Stimulated activated CD4-positive, alpha-beta T cell treated with anti-CD3 and anti-CD28 coated beads, Interleukin-12 subunit alpha, Interleukin-12 subunit beta, amount 100 ng/mL, for 24 hours (primary cell): ENCODE data around the gene FAR1.
"Not testable (repeated sequence)": the region's sequence is repeated elsewhere in the genome, so short reads cannot be mapped to it uniquely, and the experiment has no call there.

Experiments
- DNase-seq, 2 experiments: peaks; one replicate each; pipeline ENCODE4 v3.0.0-alpha.2; 2020; ENCODE audit warnings: low read depth in 2 of 2

FAR1 gene, protein sequence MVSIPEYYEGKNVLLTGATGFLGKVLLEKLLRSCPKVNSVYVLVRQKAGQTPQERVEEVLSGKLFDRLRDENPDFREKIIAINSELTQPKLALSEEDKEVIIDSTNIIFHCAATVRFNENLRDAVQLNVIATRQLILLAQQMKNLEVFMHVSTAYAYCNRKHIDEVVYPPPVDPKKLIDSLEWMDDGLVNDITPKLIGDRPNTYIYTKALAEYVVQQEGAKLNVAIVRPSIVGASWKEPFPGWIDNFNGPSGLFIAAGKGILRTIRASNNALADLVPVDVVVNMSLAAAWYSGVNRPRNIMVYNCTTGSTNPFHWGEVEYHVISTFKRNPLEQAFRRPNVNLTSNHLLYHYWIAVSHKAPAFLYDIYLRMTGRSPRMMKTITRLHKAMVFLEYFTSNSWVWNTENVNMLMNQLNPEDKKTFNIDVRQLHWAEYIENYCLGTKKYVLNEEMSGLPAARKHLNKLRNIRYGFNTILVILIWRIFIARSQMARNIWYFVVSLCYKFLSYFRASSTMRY

DNA sequence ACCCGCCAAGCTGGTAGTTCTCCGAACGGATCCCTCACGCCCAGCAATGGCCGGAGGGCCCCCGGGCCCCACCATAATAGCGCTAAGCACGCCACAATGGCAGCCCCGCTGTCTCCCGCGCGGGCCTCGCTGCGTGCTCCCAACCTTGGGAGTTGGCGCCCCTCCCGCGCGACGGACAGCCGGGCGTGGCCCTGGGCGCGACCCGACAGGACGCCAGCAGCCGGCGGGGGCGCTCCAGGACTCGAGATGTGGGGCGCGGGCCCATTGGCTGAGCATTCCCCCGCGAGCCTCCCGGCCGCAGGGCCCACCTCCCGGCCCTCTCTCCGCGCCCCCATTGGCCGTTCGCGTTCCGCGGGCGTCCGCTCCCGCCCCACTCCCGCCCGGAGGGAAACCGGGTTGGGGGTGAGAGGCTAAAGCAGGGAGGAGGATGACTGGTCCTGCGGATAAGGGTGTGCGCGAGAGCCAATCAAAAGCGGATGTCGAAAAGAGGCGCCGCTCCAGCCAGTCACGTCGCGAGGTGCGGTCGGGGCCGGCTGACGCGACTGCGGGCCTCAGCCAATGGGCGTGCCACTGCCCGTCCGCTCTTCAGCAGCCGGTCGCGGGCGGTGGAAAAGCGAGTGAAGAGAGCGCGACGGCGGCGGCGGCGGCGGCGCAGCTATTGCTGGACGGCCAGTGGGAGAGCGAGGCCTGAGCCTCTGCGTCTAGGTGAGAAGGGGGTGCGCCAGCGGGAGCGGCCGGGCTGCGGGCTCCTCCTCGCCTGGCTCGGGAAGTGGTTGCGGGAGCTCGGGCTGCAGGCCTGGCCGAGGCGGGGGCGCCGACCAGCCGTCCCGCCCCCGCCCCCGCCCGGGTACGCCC lies at the start of gene FAR1:
FAR1 (plus strand) TSS at position 567 of the 855 bp plus-strand sequence. CDS start 26,098 bp downstream, outside the sequence.
- peak; percentile 90 to 95 for DNase-seq

DNA sequence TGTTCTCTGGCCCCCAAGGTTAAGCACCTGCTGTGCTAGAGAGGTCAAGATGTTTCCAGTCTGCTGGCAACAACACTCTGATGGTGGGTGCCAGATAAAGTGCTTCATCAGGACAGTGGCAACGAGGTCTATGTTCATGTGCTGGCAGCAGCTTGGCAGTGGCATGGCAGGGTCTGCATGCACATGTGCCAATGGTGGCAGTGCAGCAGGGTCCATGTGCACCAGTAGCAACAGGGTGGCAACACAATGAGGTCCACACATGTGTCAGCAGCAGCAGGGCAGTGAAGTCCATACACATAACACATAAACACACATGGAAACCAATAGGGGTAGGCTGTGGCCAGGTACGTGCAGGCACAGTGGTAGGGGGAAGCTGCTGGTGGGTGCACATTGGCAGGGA lies 48.4 kb upstream of the FAR1 start:
- no peak for DNase-seq

GRCh38 chr11:13626818-13627217 lies 41.6 kb upstream of the FAR1 start:
- DNase-seq = not testable (repeated sequence)

- DNase-seq = not testable (repeated sequence)
Observed at GRCh38 chr11:13628634-13629033, 39.8 kb upstream of the FAR1 start.

- DNase-seq = no peak
Observed at GRCh38 chr11:13629779-13630178, 38.7 kb upstream of the FAR1 start.

DNA sequence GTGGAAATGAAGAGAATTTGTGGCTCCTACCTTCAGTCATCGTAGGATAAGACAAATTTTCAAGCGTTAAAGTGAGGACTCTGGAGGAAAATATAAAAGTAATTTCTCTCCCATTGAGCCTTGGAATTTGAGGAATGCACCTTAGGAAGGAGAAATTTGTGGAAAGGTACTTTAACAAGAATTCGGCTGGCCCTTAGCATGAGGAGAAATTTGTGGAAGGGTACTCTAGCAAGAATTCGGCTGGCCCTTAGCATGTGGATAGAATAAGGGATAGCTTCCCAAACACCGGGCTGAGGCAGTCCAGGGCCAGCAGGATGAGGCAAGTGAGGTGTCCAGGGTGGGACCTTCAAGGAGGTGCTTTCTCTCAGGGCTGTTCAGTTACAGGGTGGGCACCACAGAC lies 33.2 kb upstream of the FAR1 start:
- no peak for DNase-seq

GRCh38 chr11:13635804-13636203 lies 32.7 kb upstream of the FAR1 start:
- DNase-seq = no peak

- no peak for DNase-seq
Observed at GRCh38 chr11:13637125-13638069, 31.1 kb upstream of the FAR1 start.

DNA sequence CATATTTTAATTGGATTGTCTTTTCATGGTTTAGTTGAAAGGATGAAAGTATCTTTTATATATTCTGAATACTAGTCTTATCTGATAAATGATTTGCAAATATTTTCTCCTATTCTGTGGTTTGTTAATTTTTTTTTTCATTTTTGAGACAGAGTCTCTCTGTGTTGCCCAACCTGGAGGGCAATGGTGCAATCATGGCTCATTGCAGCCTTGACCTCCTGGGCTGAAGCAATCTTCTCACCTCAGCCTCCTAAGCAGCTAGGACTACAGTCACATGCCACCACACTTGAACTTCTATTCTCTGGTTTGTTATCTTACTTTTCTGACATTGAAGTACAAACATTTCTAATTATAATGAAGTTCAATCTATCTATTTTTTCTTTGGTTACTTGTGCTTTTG lies 30.0 kb upstream of the FAR1 start:
- no peak for DNase-seq

- DNase-seq = no peak
Observed at GRCh38 chr11:13644997-13645687, 23.3 kb upstream of the FAR1 start.

- DNase-seq = no peak
Observed at GRCh38 chr11:13647391-13647790, 21.1 kb upstream of the FAR1 start.

GRCh38 chr11:13649619-13650018 lies 18.8 kb upstream of the FAR1 start:
- DNase-seq = no peak

DNA sequence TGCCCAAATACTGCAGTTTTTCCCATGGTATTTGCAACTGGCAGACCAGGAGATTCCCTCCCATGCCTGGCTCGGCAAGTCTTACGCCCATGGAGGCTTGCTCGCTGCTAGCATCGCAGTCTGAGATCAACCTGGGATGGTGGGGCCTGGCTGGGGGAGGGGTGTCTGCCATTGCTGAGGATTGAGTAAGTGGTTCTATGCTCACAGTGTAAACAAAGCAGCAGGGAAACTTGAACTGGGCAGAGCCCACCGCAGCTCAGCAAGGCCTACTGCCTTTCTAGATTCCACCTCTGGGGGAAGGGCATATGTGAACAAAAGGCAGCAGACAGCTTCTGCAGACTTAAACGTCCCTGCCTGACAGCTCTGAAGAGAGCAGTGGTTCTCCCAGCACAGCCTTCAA lies 17.0 kb upstream of the FAR1 start:
- DNase-seq = not testable (repeated sequence)

- DNase-seq = no peak
Observed at GRCh38 chr11:13661074-13661623, 7.3 kb upstream of the FAR1 start.

DNA sequence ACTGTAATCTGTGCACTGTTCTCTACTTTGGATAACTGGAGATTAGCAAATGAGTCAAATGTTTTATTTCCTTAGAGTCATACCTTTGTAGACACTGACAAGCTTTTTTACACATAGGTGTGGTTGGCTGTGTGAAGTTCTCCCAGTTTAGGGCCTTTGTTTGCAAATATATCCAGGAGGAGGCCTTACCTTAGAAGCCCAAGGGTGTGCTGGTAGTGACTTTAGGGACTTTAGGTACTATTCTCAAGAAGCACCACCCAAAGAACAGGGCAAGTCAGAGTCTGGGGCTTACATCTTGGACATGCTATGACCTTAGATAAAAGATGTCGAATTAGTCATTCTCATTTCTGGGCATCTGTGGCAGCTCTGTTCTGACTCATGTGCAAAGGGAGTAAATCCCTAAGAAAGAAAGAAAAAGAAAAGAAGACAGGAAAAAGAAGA lies 4.8 kb upstream of the FAR1 start:
- no peak for DNase-seq

GRCh38 chr11:13664351-13664750 lies 4.1 kb upstream of the FAR1 start:
- no peak for DNase-seq

GRCh38 chr11:13666708-13667107 lies 1.8 kb upstream of the FAR1 start:
- DNase-seq = no peak

GRCh38 chr11:13667245-13667644 lies 1.2 kb upstream of the FAR1 start:
- DNase-seq = no peak

DNA sequence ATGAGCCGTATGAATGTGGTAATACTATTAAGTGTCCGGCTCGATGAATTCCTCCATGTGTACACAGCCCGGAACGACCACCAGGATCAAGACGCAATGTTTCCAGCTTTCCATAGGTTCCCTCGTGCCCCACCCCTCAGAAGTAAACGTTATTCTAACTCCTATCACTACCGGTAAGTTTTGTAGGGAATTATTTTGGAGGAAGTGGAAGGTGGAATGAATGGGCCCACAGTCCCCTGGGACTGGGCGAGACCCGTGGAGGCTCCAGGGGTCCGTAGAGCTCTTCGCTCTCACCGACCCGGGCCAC lies 720 bp upstream of the FAR1 start:
- no peak for DNase-seq

- peak in 1 of 2 experiments; percentile 30 for DNase-seq
Observed at GRCh38 chr11:13668957-13669521, 571 bp downstream of the FAR1 start.
